Neural cell (in vitro differentiated cells): ENCODE results near the gene SWSAP1. TPM values are rescaled to one million over a fixed set of nuclear protein-coding genes. Genes with fewer than 3 reads are reported as not detected.

ENCODE experiments used
- H2AFZ ChIP-seq: fragments of 200-600, 300-800 bp; sonication (generic), shearing (Covaris generic); 2 replicates; pipeline ENCODE4 v1.6.0; 2014; ENCODE audit warnings: low read depth, mild to moderate bottlenecking, antibody characterized with exemption, low read length, moderate library complexity
- H3F3A ChIP-seq: fragments of 200-600 bp; shearing (Covaris generic); 2 replicates; pipeline ENCODE4 v1.6.1; 2016; ENCODE audit warnings: mild to moderate bottlenecking, moderate library complexity, mixed read lengths, antibody characterized with exemption, low read length; ENCODE audit not compliant: insufficient read depth, poor library complexity, severe bottlenecking
- H3K27ac ChIP-seq: fragments of 200-600, 300-800 bp; sonication (generic), shearing (Covaris generic); 2 replicates; pipeline ENCODE4 v1.5.1; 2014; ENCODE audit warnings: mild to moderate bottlenecking, low read length, moderate library complexity
- H3K27me3 ChIP-seq: fragments of 300-800, 200-600 bp; sonication (generic), shearing (Covaris generic); 2 replicates; pipeline ENCODE4 v1.6.0; 2014; ENCODE audit warnings: mild to moderate bottlenecking, low read depth, low read length, moderate library complexity; ENCODE audit not compliant: insufficient read depth
- H3K36me3 ChIP-seq: fragments of 300-800, 200-600 bp; sonication (generic), shearing (Covaris generic); 2 replicates; pipeline ENCODE4 v1.5.1; 2014; ENCODE audit warnings: mild to moderate bottlenecking, antibody characterized with exemption, low read length, moderate library complexity; ENCODE audit not compliant: insufficient read depth
- H3K4me2 ChIP-seq: fragments of 300-800, 200-600 bp; sonication (generic), shearing (Covaris generic); 2 replicates; pipeline ENCODE4 v1.6.0; 2014; ENCODE audit warnings: mild to moderate bottlenecking, low read length
- H3K4me3 ChIP-seq: fragments of 300-800, 200-600 bp; sonication (generic), shearing (Covaris generic); 2 replicates; pipeline ENCODE4 v1.5.1; 2014; ENCODE audit warnings: mild to moderate bottlenecking, low read length, moderate library complexity
- H3K79me2 ChIP-seq: fragments of 200-600 bp; shearing (Covaris generic); replicated peaks from 2 replicates; pipeline ENCODE4 v1.6.0; 2014; ENCODE audit warnings: mild to moderate bottlenecking, low read length, moderate library complexity; ENCODE audit not compliant: insufficient read depth
- H3K9ac ChIP-seq: fragments of 300-800, 200-600 bp; sonication (generic), shearing (Covaris generic); 2 replicates; pipeline ENCODE4 v1.6.1; 2016; ENCODE audit warnings: mild to moderate bottlenecking, low read length, mixed read lengths
- H3K9me2 ChIP-seq: fragments of 200-600 bp; shearing (Covaris generic); 2 replicates; pipeline ENCODE4 v1.6.1; 2016; ENCODE audit warnings: mild to moderate bottlenecking, low read length, mixed read lengths; ENCODE audit not compliant: insufficient read depth
- H3K9me3 ChIP-seq: fragments of 200-600, 300-800 bp; sonication (generic), shearing (Covaris generic); 2 replicates; pipeline ENCODE4 v1.6.1; 2016; ENCODE audit warnings: mild to moderate bottlenecking, mixed run types, low read length, moderate library complexity, mixed read lengths
- H4K20me1 ChIP-seq: fragments of 200-600 bp; shearing (Covaris generic); 2 replicates; pipeline ENCODE4 v1.6.1; 2016; ENCODE audit warnings: mild to moderate bottlenecking, mixed run types; ENCODE audit not compliant: insufficient read depth
- CTCF ChIP-seq: fragments of 450-650 bp; IDR thresholded peaks from 2 replicates; pipeline ENCODE4 v1.5.1; 2014; ENCODE audit warnings: antibody characterized with exemption, mild to moderate bottlenecking, moderate library complexity; ENCODE audit not compliant: poor library complexity, severe bottlenecking
- EP300 ChIP-seq: fragments of 450-650 bp; conservative IDR thresholded peaks from 2 replicates; pipeline ENCODE4 v1.6.1; 2014; ENCODE audit warnings: antibody characterized with exemption, mild to moderate bottlenecking, moderate library complexity; ENCODE audit not compliant: poor library complexity, severe bottlenecking
- EZH2 ChIP-seq: fragments of 200-600, 300-800 bp; shearing (Covaris generic), sonication (generic); IDR thresholded peaks from 2 replicates; pipeline ENCODE4 v1.6.1; 2014; ENCODE audit warnings: antibody characterized with exemption, low read length, borderline replicate concordance, mild to moderate bottlenecking; ENCODE audit not compliant: insufficient read depth, poor library complexity, severe bottlenecking
- MXI1 ChIP-seq: fragments of 450-650 bp; conservative IDR thresholded peaks from 2 replicates; pipeline ENCODE4 v1.6.1; 2014; ENCODE audit warnings: antibody characterized with exemption, mild to moderate bottlenecking; ENCODE audit not compliant: poor library complexity, severe bottlenecking
- POLR2AphosphoS5 ChIP-seq: IDR thresholded peaks from 2 replicates; pipeline ENCODE4 v1.6.1; 2012
- RAD21 ChIP-seq: fragments of 450-650 bp; conservative IDR thresholded peaks from 2 replicates; pipeline ENCODE4 v1.6.1; 2014; ENCODE audit warnings: antibody characterized with exemption, mild to moderate bottlenecking, moderate library complexity
- REST ChIP-seq: IDR thresholded peaks from 2 replicates; pipeline ENCODE4 v1.6.1; 2012; ENCODE audit warnings: borderline replicate concordance
- SMC3 ChIP-seq: fragments of 450-650 bp; conservative IDR thresholded peaks from 2 replicates; pipeline ENCODE4 v1.6.1; 2014; ENCODE audit warnings: antibody characterized with exemption, mild to moderate bottlenecking, moderate library complexity; ENCODE audit not compliant: poor library complexity
- TAF1 ChIP-seq: IDR thresholded peaks from 2 replicates; pipeline ENCODE4 v1.6.1; 2012; ENCODE audit warnings: low read depth
- polyA plus RNA-seq: library from polyadenylated mRNA; depleted of rRNA; stranded (reverse); fragments of >200 nt; gene quantifications from 2 replicates; pipeline ENCODE4 v1.2.3, GENCODE V29; 2014

SWSAP1 gene
- polyA plus RNA-seq, 1 donor from 2014 or later = 2.4 TPM

- no peak overlapping the region for H3K4me2 ChIP-seq
- H3K9ac ChIP-seq = no peak overlapping the region
- H3F3A ChIP-seq = no peaks in the 10 kb centered on the region
- H3K36me3 ChIP-seq = no peaks in the 10 kb centered on the region
- TF ChIP-seq MXI1 = no peak
- no peak for TF ChIP-seq EZH2
- TF ChIP-seq TAF1 = no peak
- no peak for TF ChIP-seq RAD21
- TF ChIP-seq CTCF = no peak
- TF ChIP-seq SMC3 = no peak
- no peak for TF ChIP-seq EP300
- no peak for TF ChIP-seq POLR2AphosphoS5
- no peak for TF ChIP-seq REST
- no peak overlapping the region for H3K27ac ChIP-seq
- no peaks in the 10 kb centered on the region for H3K9me2 ChIP-seq
- H3K27me3 ChIP-seq = peaks cover 78% of the 10 kb centered on the region
- H3K9me3 ChIP-seq = peaks cover 11% of the 10 kb centered on the region
- H3K4me3 ChIP-seq = no peak overlapping the region
- no peaks in the 10 kb centered on the region for H4K20me1 ChIP-seq
- H3K79me2 ChIP-seq = no peaks in the 10 kb centered on the region
- H2AFZ ChIP-seq = no peak overlapping the region
These were observed 46.2 kb downstream of the SWSAP1 start for GRCh38 chr19:11420429-11421370.

- H3K4me2 ChIP-seq = no peak overlapping the region
- no peak overlapping the region for H2AFZ ChIP-seq
- no peaks in the 10 kb centered on the region for H3K36me3 ChIP-seq
- no peaks in the 10 kb centered on the region for H4K20me1 ChIP-seq
- peaks cover 11% of the 10 kb centered on the region for H3K9me3 ChIP-seq
- no peak overlapping the region for H3K4me3 ChIP-seq
- H3K27me3 ChIP-seq = peaks cover 73% of the 10 kb centered on the region
- no peaks in the 10 kb centered on the region for H3K9me2 ChIP-seq
- no peak for TF ChIP-seq EP300
- TF ChIP-seq EZH2 = no peak
- no peak for TF ChIP-seq POLR2AphosphoS5
- no peak for TF ChIP-seq CTCF
- TF ChIP-seq MXI1 = no peak
- no peak for TF ChIP-seq RAD21
- no peak for TF ChIP-seq SMC3
- TF ChIP-seq TAF1 = no peak
- TF ChIP-seq REST = no peak
- no peaks in the 10 kb centered on the region for H3F3A ChIP-seq
- no peak overlapping the region for H3K9ac ChIP-seq
- H3K79me2 ChIP-seq = no peaks in the 10 kb centered on the region
- H3K27ac ChIP-seq = no peak overlapping the region
These were observed 47.1 kb downstream of the SWSAP1 start for GRCh38 chr19:11421371-11422098.
